Measurements from ENCODE around the gene C8G. TPM values are rescaled to one million over a fixed set of nuclear protein-coding genes. Genes with fewer than 3 reads are reported as not detected.

Gene C8G
- total RNA-seq, 6 experiments from 2014 or later, result 248 to 755 (median 453) TPM

DNA sequence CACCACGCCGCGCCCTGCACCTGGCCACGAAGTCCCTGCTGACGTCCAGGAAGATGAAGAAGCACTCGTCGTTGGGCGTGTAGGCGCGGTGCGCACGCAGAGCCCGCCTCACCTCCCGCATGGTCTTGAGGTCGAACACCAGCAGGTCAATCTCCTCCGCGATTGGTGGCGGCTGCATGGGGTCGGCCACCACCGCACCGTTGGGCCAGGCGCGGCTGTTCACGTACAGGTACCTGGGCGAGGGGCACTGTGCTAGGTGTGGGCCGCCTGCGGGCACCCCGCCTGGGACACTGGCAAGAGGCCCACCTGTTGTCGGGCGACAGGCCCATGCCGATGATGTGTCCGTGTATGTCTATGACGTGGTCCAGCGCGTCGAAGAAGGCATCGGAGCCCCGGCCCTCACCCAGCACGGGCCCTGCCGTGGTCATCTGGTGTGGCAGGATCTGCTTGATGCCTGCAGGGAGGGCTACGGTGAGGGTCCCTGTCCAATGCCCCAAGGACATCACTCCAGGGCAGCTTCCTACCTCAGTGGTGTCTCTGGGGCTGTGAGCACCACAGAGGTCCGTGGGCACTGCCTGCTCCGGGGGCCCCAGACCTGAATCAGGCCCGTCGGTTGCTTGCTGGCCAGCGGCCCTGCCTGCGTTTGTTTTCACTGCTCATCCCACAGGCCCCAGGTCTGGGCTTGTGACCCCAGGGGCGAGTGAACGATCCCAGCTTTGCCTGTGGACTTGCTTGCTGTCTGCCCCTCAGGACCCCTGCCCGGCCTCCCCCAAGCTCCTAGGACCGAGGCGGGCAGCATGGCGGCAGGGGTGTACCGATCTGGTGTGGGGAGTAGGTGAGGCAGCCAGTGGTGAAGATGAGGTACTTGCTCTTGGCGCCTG, 3.6 kb upstream of the C8G start:
- no peak for TF ChIP-seq POLR2A (IDR thresholded peaks at IDR 0.05)
- TF ChIP-seq, protein P1, sequence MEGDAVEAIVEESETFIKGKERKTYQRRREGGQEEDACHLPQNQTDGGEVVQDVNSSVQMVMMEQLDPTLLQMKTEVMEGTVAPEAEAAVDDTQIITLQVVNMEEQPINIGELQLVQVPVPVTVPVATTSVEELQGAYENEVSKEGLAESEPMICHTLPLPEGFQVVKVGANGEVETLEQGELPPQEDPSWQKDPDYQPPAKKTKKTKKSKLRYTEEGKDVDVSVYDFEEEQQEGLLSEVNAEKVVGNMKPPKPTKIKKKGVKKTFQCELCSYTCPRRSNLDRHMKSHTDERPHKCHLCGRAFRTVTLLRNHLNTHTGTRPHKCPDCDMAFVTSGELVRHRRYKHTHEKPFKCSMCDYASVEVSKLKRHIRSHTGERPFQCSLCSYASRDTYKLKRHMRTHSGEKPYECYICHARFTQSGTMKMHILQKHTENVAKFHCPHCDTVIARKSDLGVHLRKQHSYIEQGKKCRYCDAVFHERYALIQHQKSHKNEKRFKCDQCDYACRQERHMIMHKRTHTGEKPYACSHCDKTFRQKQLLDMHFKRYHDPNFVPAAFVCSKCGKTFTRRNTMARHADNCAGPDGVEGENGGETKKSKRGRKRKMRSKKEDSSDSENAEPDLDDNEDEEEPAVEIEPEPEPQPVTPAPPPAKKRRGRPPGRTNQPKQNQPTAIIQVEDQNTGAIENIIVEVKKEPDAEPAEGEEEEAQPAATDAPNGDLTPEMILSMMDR (IDR thresholded peaks at IDR 0.05), result no peak
- intact Hi-C loops (cut with DNase I), result loop anchor here in 1 of 2 donors (10.0 kb wide), 2 partner anchors 57 to 93 kb away; partner anchors contain the start of genes FUT7 and TRAF2
- no peak overlapping the region for H3K4me3 ChIP-seq
- no peak for ATAC-seq
- H3K27me3 ChIP-seq, result no peaks in the 10 kb centered on the region
- peaks cover 6 to 24% (median 22%) of the 10 kb centered on the region in 4 donors for H3K36me3 ChIP-seq
- peak overlapping the region in 1 of 3 donors; percentile 98 for H3K27ac ChIP-seq
- H3K4me1 ChIP-seq, result peaks cover 0 to 51% (median 25%) of the 10 kb centered on the region in 4 donors
- H3K9me3 ChIP-seq, result no peaks in the 10 kb centered on the region
- DNase-seq, result peak in 2 of 3 donors; percentile 54 to 57
- WGBS (ENCODE audit: insufficient coverage, low coverage, low lambda C conversion rate, missing lambda C conversion rate), result no CpG with 5 or more reads among the region's 55 CpGs

DNA sequence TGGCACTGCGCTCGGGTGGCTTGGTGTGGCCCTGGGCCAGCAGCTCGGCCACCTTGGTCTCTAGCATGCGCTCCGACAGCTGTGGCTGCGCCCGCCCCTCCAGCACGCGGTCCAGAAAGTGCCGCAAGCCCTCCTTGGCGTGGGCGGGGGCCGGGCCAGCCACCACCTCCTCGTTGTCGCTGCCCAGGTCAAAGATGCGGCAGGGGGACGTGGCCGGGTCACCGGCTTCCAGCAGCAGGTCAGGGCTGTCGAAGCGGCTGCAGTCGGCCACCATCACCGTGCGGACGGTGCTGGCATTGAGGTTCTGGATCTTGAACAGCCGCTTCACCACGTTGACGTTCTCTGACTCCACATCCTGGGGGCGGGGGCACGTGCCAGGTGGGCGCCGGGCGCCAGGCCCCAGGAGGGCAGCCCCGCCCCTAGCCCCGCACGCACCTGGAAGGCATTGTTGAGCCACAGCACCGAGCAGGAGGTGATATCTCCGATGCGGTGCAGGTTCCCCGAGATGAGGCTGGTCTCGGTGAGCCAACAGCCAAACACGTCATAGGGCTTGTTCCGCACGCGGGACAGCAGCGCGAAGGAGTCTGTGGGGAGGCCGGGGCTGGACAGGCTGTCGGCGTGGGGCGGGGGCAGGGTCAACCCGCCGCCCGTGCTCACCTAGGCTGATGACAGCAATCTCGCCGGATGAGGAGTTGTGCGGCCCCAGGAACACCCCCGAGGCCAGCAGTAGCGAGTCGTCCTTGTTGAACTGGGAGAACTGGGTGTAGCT, 2.7 kb upstream of the C8G start:
- Histone ChIP-seq H3K36me3 (peaks cover 6 to 24% (median 22%) of the 10 kb centered on the region in 4 donors), H3K4me3 (no peak overlapping the region), H3K27ac (peak overlapping the region in 2 of 3 donors; percentile 88 to 98), H3K4me1 (peaks cover 0 to 50% (median 22%) of the 10 kb centered on the region in 4 donors), H3K9me3 (no peaks in the 10 kb centered on the region), H3K27me3 (no peaks in the 10 kb centered on the region)
- intact Hi-C loops (cut with DNase I), result loop anchor here in 1 of 2 donors (10.0 kb wide), 2 partner anchors 57 to 93 kb away; partner anchors contain the start of genes FUT7 and TRAF2
- no CpG with 5 or more reads among the region's 60 CpGs for WGBS (ENCODE audit: insufficient coverage, low coverage, low lambda C conversion rate, missing lambda C conversion rate)
- ATAC-seq, result no peak
- peak in 2 of 3 donors; percentile 55 to 66 for DNase-seq
- TF ChIP-seq, protein P1 (IDR thresholded peaks at IDR 0.05), result no peak
- TF ChIP-seq POLR2A (IDR thresholded peaks at IDR 0.05), result no peak

DNA sequence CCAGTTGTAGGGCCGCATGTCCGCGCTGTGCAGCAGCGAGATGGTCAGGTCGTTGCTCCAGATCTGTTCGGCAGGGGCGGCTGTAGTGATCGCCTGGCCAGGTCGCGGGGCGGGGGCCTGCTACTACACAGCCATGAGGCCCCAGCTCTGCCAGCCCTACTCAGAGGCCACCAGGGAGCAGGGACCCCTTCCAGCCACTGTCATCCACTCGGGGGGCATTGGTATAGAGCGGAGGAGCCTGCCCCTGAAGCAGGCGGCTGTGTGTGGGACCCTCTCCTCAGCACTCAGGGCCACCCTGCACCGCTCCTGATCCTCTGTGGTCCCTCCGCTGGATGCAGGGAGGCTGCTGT, 2.2 kb upstream of the C8G start:
- 70% methylated on average over 2 of the region's 16 CpGs for WGBS (ENCODE audit: insufficient coverage, low coverage, low lambda C conversion rate, missing lambda C conversion rate)
- no peak for ATAC-seq
- peaks cover 0 to 48% (median 22%) of the 10 kb centered on the region in 4 donors for H3K4me1 ChIP-seq
- peak in 1 of 3 donors; percentile 62 for DNase-seq
- H3K36me3 ChIP-seq, result peaks cover 6 to 24% (median 22%) of the 10 kb centered on the region in 4 donors
- no peaks in the 10 kb centered on the region for H3K9me3 ChIP-seq
- H3K27me3 ChIP-seq, result no peaks in the 10 kb centered on the region
- TF ChIP-seq, protein P1 (IDR thresholded peaks at IDR 0.05), result no peak
- TF ChIP-seq POLR2A (IDR thresholded peaks at IDR 0.05), result no peak
- peak overlapping the region; percentile 88 to 98 (median 93) for H3K27ac ChIP-seq
- intact Hi-C loops (cut with DNase I), result loop anchor here in 1 of 2 donors (10.0 kb wide), 2 partner anchors 58 to 92 kb away; partner anchors contain the start of genes FUT7 and TRAF2
- H3K4me3 ChIP-seq, result peak overlapping the region; percentile 72 to 94 (median 75)

Measured in right lobe of liver (tissue), 6 donors.